GM19455 (cell line): ENCODE measurements around the gene MMRN2.

Experiments
- ATAC-seq: cut with Tn5 transposase; IDR thresholded peaks from one replicate; pipeline ENCODE4 v1.9.1; 2021; ENCODE audit not compliant: unreplicated experiment

MMRN2 gene

DNA sequence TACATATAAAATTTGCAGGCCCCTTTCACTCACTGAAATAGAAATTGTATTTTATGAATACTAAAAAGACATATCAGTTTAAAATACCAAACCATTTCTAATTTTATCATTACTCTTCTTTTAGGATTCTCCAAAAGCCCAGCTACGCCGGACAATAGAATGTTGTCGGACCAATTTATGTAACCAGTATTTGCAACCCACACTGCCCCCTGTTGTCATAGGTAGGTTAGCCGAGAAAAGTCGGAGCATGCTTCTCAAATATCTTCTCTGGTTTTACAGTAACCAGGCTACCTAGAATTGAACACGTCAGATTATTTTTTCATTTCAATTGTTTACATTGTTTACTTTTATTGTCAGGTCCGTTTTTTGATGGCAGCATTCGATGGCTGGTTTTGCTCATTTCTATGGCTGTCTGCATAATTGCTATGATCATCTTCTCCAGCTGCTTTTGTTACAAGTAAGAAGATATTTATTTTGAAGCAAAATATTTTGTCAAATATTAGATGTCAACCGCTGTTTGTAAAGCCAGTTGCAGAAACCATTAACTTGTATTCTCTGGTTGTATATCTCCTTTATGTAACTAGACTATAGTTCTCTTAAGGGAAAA, 57.6 kb downstream of the MMRN2 start:
- ATAC-seq, result no peak

DNA sequence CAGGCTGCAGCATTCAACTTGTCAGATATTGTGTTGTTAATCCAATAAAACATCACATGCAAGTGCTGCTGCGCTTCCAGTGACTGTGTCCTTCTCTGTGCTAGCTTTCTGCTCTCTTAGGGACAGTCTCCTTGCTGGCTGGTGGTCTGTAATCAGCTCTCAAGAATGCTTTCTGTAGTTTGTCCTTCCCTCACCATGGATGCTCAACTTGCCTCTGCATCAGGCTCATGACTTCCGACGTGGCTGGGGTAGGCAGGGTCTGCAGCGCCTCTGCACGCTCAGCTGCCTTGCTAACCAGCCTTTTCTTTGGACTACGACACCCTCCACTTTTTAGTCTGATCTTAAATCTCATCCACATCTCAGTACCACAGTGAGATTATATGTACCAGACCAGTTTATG, 58.3 kb downstream of the MMRN2 start:
- no peak for ATAC-seq

DNA sequence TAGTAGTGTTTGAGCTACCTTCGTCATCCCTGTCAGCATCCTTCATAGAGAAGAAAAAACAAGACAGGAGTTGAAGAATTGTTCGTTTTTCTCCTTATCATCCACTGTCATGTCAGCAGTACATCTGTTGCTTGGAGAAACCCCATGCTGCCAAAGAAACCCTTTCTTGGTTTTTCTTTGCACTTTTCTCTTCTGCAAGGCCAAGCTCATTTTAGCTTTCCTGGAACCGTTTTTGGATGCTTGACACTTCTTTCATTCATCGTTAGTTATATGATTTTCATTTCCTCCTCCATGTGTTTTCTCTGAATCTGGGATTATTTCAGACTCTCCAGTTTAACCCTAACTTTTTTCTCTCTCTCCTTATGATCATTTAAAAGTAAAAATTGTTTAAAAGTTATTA, 58.9 kb downstream of the MMRN2 start:
- ATAC-seq, result no peak

DNA sequence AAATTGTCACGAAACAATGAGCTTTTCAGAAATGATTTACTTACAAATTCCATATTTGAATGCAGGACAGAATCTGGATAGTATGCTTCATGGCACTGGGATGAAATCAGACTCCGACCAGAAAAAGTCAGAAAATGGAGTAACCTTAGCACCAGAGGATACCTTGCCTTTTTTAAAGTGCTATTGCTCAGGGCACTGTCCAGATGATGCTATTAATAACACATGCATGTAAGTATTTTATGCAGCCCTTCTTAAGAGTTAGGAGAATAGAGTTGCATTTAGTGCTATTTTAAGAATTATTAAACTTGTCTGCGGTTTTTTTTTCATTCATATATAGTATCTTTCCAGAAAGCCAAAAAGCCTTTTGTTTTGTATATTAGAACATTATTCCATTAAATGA, 67.4 kb downstream of the MMRN2 start:
- no peak for ATAC-seq

DNA sequence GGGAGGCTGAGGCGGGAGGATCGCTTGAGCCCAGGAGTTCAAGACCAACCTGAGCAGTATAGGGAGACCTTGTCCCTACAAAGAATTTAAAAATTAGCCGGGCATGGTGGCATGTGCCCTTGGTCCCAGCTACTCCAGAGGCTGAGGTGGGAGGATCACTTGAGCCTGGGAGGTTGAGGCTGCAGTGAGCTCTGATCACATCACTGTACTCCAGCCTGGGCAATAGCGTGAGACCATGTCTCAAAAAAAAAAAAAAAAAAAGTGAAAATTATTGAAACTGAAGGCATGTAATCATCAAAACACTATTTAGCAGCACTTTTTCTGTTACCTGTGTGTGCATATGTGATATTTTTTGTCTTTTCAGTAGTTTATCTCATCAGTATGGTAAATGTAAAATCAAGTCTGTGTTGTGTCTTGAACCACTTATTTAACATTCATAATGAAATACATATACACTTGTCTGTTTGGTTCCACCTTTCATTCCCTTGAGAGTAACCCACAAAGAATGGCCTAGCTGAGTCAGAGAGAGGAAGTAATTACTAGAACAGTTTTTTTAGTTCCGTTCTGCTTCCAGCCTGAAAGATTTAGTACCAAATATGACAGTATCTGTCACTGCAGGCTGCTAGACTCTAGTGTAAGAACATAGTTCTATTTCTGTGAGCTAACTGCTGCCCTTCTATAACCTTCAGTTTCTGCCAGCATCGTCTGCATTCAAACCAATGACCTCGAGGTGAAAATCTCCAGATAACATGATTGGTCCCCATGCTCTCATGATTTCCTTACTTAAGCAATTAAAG, 68.6 kb downstream of the MMRN2 start:
- ATAC-seq, result peak; percentile 99
